ENCODE data around the gene LLGL1. TPM values are rescaled to one million over a fixed set of nuclear protein-coding genes. Genes with fewer than 3 reads are reported as not detected.

Gene LLGL1
- total RNA-seq, 1 donor from 2014 or later: 70.5 TPM

GRCh38 chr17:18190628-18191235 lies 34.7 kb upstream of the LLGL1 start:
- Mint-ChIP-seq H3K9me3 (no peaks in the 10 kb centered on the region), H3K27me3 (ENCODE audit: insufficient read depth, low read depth) (peaks cover 3% of the 10 kb centered on the region), H3K27ac (no peak overlapping the region), H3K4me1 (peaks cover 45% of the 10 kb centered on the region), H3K4me3 (no peak overlapping the region), H3K36me3 (peaks cover 47% of the 10 kb centered on the region)
- Histone ChIP-seq H2AFZ (replicated peaks) (no peak overlapping the region), H3K27me3 (no peaks in the 10 kb centered on the region), H3F3A (ENCODE audit: low read depth) (no peaks in the 10 kb centered on the region), H3K36me3 (no peaks in the 10 kb centered on the region), H3K4me2 (no peak overlapping the region), H3K9me3 (ENCODE audit: low read depth) (no peaks in the 10 kb centered on the region), H3K9ac (no peak overlapping the region), H3K4me1 (peaks cover 19% of the 10 kb centered on the region), H4K20me1 (ENCODE audit: low read depth) (peaks cover 97% of the 10 kb centered on the region), H3K4me3 (no peak overlapping the region), H3K79me2 (ENCODE audit: low read depth) (peaks cover 93% of the 10 kb centered on the region), H3K27ac (no peak overlapping the region)
- TF ChIP-seq EZH2 (IDR thresholded peaks at IDR 0.05): no peak
- no peak for TF ChIP-seq CTCF (IDR thresholded peaks at IDR 0.05)
- TF ChIP-seq EZH2phosphoT487 (IDR thresholded peaks at IDR 0.05): no peak
- DNase-seq (ENCODE audit: low spot score): no peak

DNA sequence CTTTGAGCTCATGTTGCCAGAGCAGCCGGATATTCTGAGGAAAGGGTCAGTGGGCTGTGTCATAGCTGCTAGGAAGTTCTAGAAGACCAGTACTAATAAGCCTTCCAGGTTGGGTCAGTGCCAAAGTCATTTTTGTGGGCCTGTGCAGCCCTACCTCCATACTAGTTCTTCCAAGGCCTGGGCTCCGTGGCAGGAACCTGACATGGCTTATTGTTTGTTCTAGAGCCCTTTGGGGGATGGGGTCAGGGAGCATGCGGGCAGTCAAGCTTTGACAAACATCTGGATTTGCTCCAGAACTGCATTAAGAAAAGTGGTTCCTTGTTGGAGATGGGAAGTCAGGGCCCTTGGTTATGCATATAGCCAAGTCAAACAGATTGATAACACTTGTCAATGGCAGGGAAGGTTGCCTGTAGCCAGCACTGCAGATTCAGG lies 34.2 kb upstream of the LLGL1 start:
- Histone ChIP-seq H3K36me3 (peaks cover 2% of the 10 kb centered on the region), H4K20me1 (ENCODE audit: low read depth) (peaks cover 92% of the 10 kb centered on the region), H3F3A (ENCODE audit: low read depth) (no peaks in the 10 kb centered on the region), H3K27me3 (no peaks in the 10 kb centered on the region), H3K79me2 (ENCODE audit: low read depth) (peaks cover 92% of the 10 kb centered on the region), H3K4me3 (no peak overlapping the region), H3K9ac (no peak overlapping the region), H3K27ac (no peak overlapping the region), H2AFZ (replicated peaks) (no peak overlapping the region), H3K4me1 (peaks cover 14% of the 10 kb centered on the region), H3K9me3 (ENCODE audit: low read depth) (no peaks in the 10 kb centered on the region), H3K4me2 (no peak overlapping the region)
- Mint-ChIP-seq H3K36me3 (peaks cover 47% of the 10 kb centered on the region), H3K9me3 (no peaks in the 10 kb centered on the region), H3K27me3 (ENCODE audit: insufficient read depth, low read depth) (no peaks in the 10 kb centered on the region), H3K4me1 (peaks cover 40% of the 10 kb centered on the region), H3K4me3 (no peak overlapping the region), H3K27ac (no peak overlapping the region)
- no peak for DNase-seq (ENCODE audit: low spot score)
- TF ChIP-seq EZH2phosphoT487 (IDR thresholded peaks at IDR 0.05) (no peak), EZH2 (IDR thresholded peaks at IDR 0.05) (no peak), CTCF (IDR thresholded peaks at IDR 0.05) (no peak)

DNA sequence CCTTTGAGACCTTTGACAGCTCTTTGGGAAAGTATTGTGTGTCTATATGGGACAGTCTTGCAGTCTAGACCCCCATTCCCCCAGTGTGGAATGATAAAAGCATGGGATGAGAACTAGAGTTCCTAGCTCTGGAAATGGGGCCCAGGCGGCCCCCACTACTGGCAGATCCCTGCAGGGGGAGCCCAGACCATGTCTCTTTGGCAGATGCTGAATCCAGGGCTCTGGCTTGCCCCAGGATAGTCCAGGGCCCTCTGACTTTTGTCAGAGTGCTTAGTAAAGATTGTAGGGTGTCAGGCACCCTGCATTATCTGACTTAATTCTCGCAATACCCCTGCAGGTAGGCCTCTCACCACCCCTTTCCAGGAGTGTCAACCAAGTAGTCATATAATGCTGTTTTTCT lies 33.5 kb upstream of the LLGL1 start:
- H3K9me3 ChIP-seq (ENCODE audit: low read depth): no peaks in the 10 kb centered on the region
- peaks cover 9% of the 10 kb centered on the region for H3K36me3 ChIP-seq
- H2AFZ ChIP-seq (replicated peaks): no peak overlapping the region
- Mint-ChIP-seq H3K9me3 (no peaks in the 10 kb centered on the region), H3K36me3 (peaks cover 49% of the 10 kb centered on the region), H3K4me3 (no peak overlapping the region), H3K4me1 (peaks cover 33% of the 10 kb centered on the region), H3K27me3 (ENCODE audit: insufficient read depth, low read depth) (no peaks in the 10 kb centered on the region), H3K27ac (no peak overlapping the region)
- no peak overlapping the region for H3K4me2 ChIP-seq
- no peak for DNase-seq (ENCODE audit: low spot score)
- peaks cover 91% of the 10 kb centered on the region for H4K20me1 ChIP-seq (ENCODE audit: low read depth)
- H3F3A ChIP-seq (ENCODE audit: low read depth): no peaks in the 10 kb centered on the region
- H3K4me1 ChIP-seq: peaks cover 7% of the 10 kb centered on the region
- TF ChIP-seq EZH2phosphoT487 (IDR thresholded peaks at IDR 0.05): no peak
- no peak for TF ChIP-seq EZH2 (IDR thresholded peaks at IDR 0.05)
- TF ChIP-seq CTCF (IDR thresholded peaks at IDR 0.05): peak; percentile 39
- no peak overlapping the region for H3K4me3 ChIP-seq
- H3K79me2 ChIP-seq (ENCODE audit: low read depth): peaks cover 92% of the 10 kb centered on the region
- no peak overlapping the region for H3K27ac ChIP-seq
- H3K9ac ChIP-seq: no peak overlapping the region
- H3K27me3 ChIP-seq: no peaks in the 10 kb centered on the region
